ENCODE results near the gene PDXP. TPM values are rescaled to one million over a fixed set of nuclear protein-coding genes. Genes with fewer than 3 reads are reported as not detected.

The PDXP gene
- total and polyA plus RNA-seq, 2 of the 13 experiments (the other 11 are each of a cell fraction or from before 2014, with no cell fraction given): 58.2 to 70.6 TPM

DNA sequence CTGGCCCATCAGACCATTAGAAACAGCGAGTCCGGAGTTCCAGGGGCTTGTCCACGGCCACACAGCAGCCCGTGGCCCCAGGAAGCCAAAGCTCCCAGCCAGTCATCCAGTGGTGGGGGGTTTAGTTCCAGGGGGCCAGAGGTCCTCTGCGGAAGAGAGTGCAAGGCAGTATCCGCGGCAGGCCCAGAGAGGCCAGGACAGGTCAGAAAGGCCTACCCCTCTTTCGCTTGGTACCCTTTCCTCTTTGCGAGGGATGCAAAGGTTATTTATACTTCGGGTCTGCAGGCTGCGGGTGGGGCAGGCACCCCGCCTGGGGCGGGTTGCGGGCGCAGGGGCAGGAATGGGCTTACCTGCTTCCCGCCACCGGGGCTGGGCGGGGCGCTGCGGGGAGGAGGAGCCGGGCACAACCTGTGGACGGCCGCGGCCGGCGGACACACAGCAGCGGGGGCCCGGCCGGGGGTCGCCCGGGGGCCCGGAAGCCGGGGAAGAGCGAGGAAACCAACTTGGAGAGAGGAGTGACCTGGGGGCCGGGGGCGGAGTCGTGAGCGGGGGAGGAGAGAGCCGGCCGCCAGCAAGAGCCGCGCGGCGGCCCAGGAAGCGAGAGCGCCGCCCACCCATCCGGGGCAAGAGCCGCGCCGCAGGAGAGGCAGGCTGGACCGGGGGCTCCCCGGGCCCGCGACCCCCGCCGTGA, 19.3 kb upstream of the PDXP start, which contains the start of gene SH3BP1 (continued):
- TF ChIP-seq, protein P1, sequence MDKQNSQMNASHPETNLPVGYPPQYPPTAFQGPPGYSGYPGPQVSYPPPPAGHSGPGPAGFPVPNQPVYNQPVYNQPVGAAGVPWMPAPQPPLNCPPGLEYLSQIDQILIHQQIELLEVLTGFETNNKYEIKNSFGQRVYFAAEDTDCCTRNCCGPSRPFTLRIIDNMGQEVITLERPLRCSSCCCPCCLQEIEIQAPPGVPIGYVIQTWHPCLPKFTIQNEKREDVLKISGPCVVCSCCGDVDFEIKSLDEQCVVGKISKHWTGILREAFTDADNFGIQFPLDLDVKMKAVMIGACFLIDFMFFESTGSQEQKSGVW (CRISPR knock-in tag; IDR thresholded peaks at IDR 0.05; ENCODE audit: borderline replicate concordance): no peak
- TF ChIP-seq, protein P2, sequence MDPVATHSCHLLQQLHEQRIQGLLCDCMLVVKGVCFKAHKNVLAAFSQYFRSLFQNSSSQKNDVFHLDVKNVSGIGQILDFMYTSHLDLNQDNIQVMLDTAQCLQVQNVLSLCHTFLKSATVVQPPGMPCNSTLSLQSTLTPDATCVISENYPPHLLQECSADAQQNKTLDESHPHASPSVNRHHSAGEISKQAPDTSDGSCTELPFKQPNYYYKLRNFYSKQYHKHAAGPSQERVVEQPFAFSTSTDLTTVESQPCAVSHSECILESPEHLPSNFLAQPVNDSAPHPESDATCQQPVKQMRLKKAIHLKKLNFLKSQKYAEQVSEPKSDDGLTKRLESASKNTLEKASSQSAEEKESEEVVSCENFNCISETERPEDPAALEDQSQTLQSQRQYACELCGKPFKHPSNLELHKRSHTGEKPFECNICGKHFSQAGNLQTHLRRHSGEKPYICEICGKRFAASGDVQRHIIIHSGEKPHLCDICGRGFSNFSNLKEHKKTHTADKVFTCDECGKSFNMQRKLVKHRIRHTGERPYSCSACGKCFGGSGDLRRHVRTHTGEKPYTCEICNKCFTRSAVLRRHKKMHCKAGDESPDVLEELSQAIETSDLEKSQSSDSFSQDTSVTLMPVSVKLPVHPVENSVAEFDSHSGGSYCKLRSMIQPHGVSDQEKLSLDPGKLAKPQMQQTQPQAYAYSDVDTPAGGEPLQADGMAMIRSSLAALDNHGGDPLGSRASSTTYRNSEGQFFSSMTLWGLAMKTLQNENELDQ (CRISPR knock-in tag; IDR thresholded peaks at IDR 0.05; ENCODE audit: borderline replicate concordance): no peak
- TF ChIP-seq EZH2 (conservative IDR thresholded peaks at IDR 0.05; ENCODE audit: low read depth, low read length) (no peak), ONECUT2 (CRISPR knock-in tag; IDR thresholded peaks at IDR 0.05) (no peak), ZNF816 (CRISPR knock-in tag; IDR thresholded peaks at IDR 0.05; ENCODE audit: borderline replicate concordance) (no peak), PAWR (CRISPR knock-in tag; IDR thresholded peaks at IDR 0.05; ENCODE audit: borderline replicate concordance) (no peak), PHF21A (CRISPR knock-in tag; IDR thresholded peaks at IDR 0.05) (peak; percentile 34; the same call in 1 of the 2 replicates), ESRRA (CRISPR knock-in tag; IDR thresholded peaks at IDR 0.05; ENCODE audit: low read depth) (no peak), ELF1 (CRISPR knock-in tag; IDR thresholded peaks at IDR 0.05) (no peak), ZBTB3 (CRISPR knock-in tag; IDR thresholded peaks at IDR 0.05; ENCODE audit: borderline replicate concordance, low read depth) (no peak), NR1H2 (CRISPR knock-in tag; IDR thresholded peaks at IDR 0.05; ENCODE audit: borderline replicate concordance, low read depth) (no peak), SALL1 (CRISPR knock-in tag; IDR thresholded peaks at IDR 0.05) (peak; percentile 38; the same call in 1 of the 2 replicates), ZNF501 (CRISPR knock-in tag; IDR thresholded peaks at IDR 0.05) (no peak), PCBP2 (optimal IDR thresholded peaks at IDR 0.05; ENCODE audit: low read depth, low read length, poor library complexity, severe bottlenecking) (no peak)
- TF ChIP-seq, protein P3, sequence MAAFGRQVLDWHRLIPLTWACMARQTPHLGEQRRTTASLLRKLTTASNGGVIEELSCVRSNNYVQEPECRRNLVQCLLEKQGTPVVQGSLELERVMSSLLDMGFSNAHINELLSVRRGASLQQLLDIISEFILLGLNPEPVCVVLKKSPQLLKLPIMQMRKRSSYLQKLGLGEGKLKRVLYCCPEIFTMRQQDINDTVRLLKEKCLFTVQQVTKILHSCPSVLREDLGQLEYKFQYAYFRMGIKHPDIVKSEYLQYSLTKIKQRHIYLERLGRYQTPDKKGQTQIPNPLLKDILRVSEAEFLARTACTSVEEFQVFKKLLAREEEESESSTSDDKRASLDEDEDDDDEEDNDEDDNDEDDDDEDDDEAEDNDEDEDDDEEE (CRISPR knock-in tag; IDR thresholded peaks at IDR 0.05): no peak; the same call in 1 of the 2 replicates
- TF ChIP-seq, protein P4, sequence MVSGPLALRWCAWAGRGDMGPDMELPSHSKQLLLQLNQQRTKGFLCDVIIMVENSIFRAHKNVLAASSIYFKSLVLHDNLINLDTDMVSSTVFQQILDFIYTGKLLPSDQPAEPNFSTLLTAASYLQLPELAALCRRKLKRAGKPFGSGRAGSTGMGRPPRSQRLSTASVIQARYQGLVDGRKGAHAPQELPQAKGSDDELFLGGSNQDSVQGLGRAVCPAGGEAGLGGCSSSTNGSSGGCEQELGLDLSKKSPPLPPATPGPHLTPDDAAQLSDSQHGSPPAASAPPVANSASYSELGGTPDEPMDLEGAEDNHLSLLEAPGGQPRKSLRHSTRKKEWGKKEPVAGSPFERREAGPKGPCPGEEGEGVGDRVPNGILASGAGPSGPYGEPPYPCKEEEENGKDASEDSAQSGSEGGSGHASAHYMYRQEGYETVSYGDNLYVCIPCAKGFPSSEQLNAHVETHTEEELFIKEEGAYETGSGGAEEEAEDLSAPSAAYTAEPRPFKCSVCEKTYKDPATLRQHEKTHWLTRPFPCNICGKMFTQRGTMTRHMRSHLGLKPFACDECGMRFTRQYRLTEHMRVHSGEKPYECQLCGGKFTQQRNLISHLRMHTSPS (CRISPR knock-in tag; IDR thresholded peaks at IDR 0.05; ENCODE audit: low read depth): no peak; the same call in 1 of the 2 replicates
- TF ChIP-seq, protein P5, sequence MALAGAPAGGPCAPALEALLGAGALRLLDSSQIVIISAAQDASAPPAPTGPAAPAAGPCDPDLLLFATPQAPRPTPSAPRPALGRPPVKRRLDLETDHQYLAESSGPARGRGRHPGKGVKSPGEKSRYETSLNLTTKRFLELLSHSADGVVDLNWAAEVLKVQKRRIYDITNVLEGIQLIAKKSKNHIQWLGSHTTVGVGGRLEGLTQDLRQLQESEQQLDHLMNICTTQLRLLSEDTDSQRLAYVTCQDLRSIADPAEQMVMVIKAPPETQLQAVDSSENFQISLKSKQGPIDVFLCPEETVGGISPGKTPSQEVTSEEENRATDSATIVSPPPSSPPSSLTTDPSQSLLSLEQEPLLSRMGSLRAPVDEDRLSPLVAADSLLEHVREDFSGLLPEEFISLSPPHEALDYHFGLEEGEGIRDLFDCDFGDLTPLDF (CRISPR knock-in tag; IDR thresholded peaks at IDR 0.05): peak; percentile 71
- TF ChIP-seq, protein P6, sequence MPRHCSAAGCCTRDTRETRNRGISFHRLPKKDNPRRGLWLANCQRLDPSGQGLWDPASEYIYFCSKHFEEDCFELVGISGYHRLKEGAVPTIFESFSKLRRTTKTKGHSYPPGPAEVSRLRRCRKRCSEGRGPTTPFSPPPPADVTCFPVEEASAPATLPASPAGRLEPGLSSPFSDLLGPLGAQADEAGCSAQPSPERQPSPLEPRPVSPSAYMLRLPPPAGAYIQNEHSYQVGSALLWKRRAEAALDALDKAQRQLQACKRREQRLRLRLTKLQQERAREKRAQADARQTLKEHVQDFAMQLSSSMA (CRISPR knock-in tag; IDR thresholded peaks at IDR 0.05): no peak
- TF ChIP-seq, protein P7, sequence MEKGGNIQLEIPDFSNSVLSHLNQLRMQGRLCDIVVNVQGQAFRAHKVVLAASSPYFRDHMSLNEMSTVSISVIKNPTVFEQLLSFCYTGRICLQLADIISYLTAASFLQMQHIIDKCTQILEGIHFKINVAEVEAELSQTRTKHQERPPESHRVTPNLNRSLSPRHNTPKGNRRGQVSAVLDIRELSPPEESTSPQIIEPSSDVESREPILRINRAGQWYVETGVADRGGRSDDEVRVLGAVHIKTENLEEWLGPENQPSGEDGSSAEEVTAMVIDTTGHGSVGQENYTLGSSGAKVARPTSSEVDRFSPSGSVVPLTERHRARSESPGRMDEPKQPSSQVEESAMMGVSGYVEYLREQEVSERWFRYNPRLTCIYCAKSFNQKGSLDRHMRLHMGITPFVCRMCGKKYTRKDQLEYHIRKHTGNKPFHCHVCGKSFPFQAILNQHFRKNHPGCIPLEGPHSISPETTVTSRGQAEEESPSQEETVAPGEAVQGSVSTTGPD (CRISPR knock-in tag; IDR thresholded peaks at IDR 0.05): no peak

Measured in HepG2 (cell line).